Renal cortical epithelial cell (primary cell): ENCODE results near the gene RBFOX1. TPM values are rescaled to one million over a fixed set of nuclear protein-coding genes. Genes with fewer than 3 reads are reported as not detected.

Experiments used
- DNase-seq: peaks from one replicate; pipeline ENCODE4 v3.0.0-alpha.2; 2011; ENCODE audit warnings: low read depth
- total RNA-seq: library from RNA; depleted of rRNA; stranded (reverse); fragments of >200 nt; gene quantifications from 2 replicates; pipeline ENCODE4 v1.2.3, GENCODE V29; 2014

The RBFOX1 gene
- total RNA-seq, 1 donor from 2014 or later: not detected

- no peak for DNase-seq
These were observed 185.5 kb downstream of the RBFOX1 start for GRCh38 chr16:7518158-7518557.

- DNase-seq: no peak
These were observed 189.2 kb downstream of the RBFOX1 start for GRCh38 chr16:7521834-7522233.

GRCh38 chr16:7524419-7524818 lies 191.8 kb downstream of the RBFOX1 start:
- no peak for DNase-seq

- DNase-seq: no peak
These were observed 194.1 kb downstream of the RBFOX1 start for GRCh38 chr16:7526736-7527135.

GRCh38 chr16:7532534-7532933 lies 199.9 kb downstream of the RBFOX1 start:
- no peak for DNase-seq

- DNase-seq: no peak
These were observed 202.1 kb downstream of the RBFOX1 start for GRCh38 chr16:7534749-7535148.

- DNase-seq: no peak
These were observed 208.4 kb downstream of the RBFOX1 start for GRCh38 chr16:7541026-7541425.

- no peak for DNase-seq
These were observed 212.6 kb downstream of the RBFOX1 start for GRCh38 chr16:7545251-7545650.

GRCh38 chr16:7546948-7547347 lies 214.3 kb downstream of the RBFOX1 start:
- no peak for DNase-seq

- no peak for DNase-seq
These were observed 215.1 kb downstream of the RBFOX1 start for GRCh38 chr16:7547736-7548135.

GRCh38 chr16:7548796-7549318 lies 216.2 kb downstream of the RBFOX1 start:
- DNase-seq: no peak

GRCh38 chr16:7550096-7550495 lies 217.5 kb downstream of the RBFOX1 start:
- no peak for DNase-seq

- no peak for DNase-seq
These were observed 222.8 kb downstream of the RBFOX1 start for GRCh38 chr16:7555459-7555858.

GRCh38 chr16:7561908-7562405 lies 229.3 kb downstream of the RBFOX1 start:
- no peak for DNase-seq

GRCh38 chr16:7566360-7566759 lies 233.7 kb downstream of the RBFOX1 start:
- no peak for DNase-seq

GRCh38 chr16:7571366-7571765 lies 238.7 kb downstream of the RBFOX1 start:
- DNase-seq: no peak

- DNase-seq: no peak
These were observed 244.9 kb downstream of the RBFOX1 start for GRCh38 chr16:7577588-7577987.

- DNase-seq: no peak
These were observed 246.8 kb downstream of the RBFOX1 start for GRCh38 chr16:7579454-7579853.

GRCh38 chr16:7581175-7581574 lies 248.5 kb downstream of the RBFOX1 start:
- no peak for DNase-seq

- no peak for DNase-seq
These were observed 250.8 kb downstream of the RBFOX1 start for GRCh38 chr16:7583396-7583795.

GRCh38 chr16:7584561-7584960 lies 251.9 kb downstream of the RBFOX1 start:
- DNase-seq: no peak

GRCh38 chr16:7585705-7586104 lies 253.1 kb downstream of the RBFOX1 start:
- DNase-seq: no peak

- no peak for DNase-seq
These were observed 258.3 kb downstream of the RBFOX1 start for GRCh38 chr16:7590934-7591333.

- no peak for DNase-seq
These were observed 263.7 kb downstream of the RBFOX1 start for GRCh38 chr16:7596308-7596707.
